Testis (tissue), 3 donors: ENCODE measurements around the gene PIP4K2A. TPM values are rescaled to one million over a fixed set of nuclear protein-coding genes. Genes with fewer than 3 reads are reported as not detected.

Source experiments
- DNase-seq: peaks from one replicate; pipeline ENCODE4 v3.0.0-alpha.2; 2019
- H3K27ac ChIP-seq, 2 donors: fragments of 200-600 bp; sonication (generic); one replicate each; pipeline ENCODE4 v1.5.1; 2019
- H3K27me3 ChIP-seq: fragments of 200-600 bp; sonication (generic); one replicate; pipeline ENCODE4 v1.5.1; 2019
- H3K36me3 ChIP-seq: fragments of 200-600 bp; sonication (generic); one replicate; pipeline ENCODE4 v1.5.1; 2017; ENCODE audit warnings: low read depth; ENCODE audit errors: missing control alignments
- H3K4me1 ChIP-seq: fragments of 200-600 bp; sonication (generic); one replicate; pipeline ENCODE4 v1.5.1; 2019
- H3K4me3 ChIP-seq, 2 donors: fragments of 200-600 bp; sonication (generic); one replicate each; pipeline ENCODE4 v1.5.1; 2017 to 2019
- H3K9me3 ChIP-seq: fragments of 200-600 bp; sonication (generic); one replicate; pipeline ENCODE4 v1.5.1; 2017
- CTCF ChIP-seq, 3 experiments: fragments of 450-650 bp in 2 of 3; fragments of 200-600 bp in 1 of 3; sonication (generic) in 1 of 3; IDR thresholded peaks; one replicate each; pipeline ENCODE4 v1.5.1; 2016 to 2019; ENCODE audit warnings: antibody characterized with exemption in 3 of 3, mild to moderate bottlenecking in 2 of 3, moderate library complexity in 1 of 3
- POLR2A ChIP-seq: fragments of 450-650 bp; IDR thresholded peaks from one replicate; pipeline ENCODE4 v1.6.1; 2017; ENCODE audit warnings: antibody characterized with exemption, mild to moderate bottlenecking, moderate library complexity
- WGBS, 2 donors: methylation state at CpG; one replicate each; pipeline ENCODE4 v1.1.5; 2018; 5-methylcytosine and 5-hydroxymethylcytosine counted together
- intact Hi-C: fragments of 100-400 bp; cut with DNase I; formaldehyde crosslinking; loops from one replicate; pipeline ENCODE4 v1.15.1; 2023; ENCODE audit warnings: low total_unique reads
- polyA plus RNA-seq: library from polyadenylated mRNA; stranded (reverse); fragments of 350-450 nt; fragmentation: Illumina TruSeq; extraction: RNeasy Lipid Tissue Mini Kit (QIAGEN cat#74804); gene quantifications from one replicate; pipeline ENCODE4 v1.2.3, GENCODE V29; 2014; ENCODE audit warnings: low read depth, low replicate concordance; ENCODE audit not compliant: insufficient read depth
- total RNA-seq, 2 donors: library from RNA; depleted of rRNA; stranded (reverse); fragments of >200 nt; gene quantifications; one replicate each; pipeline ENCODE4 v1.2.3, GENCODE V29; 2016

PIP4K2A gene
- total and polyA plus RNA-seq, 3 donors from 2014 or later: 12.6 to 26.0 (median 15.8) TPM

- Histone ChIP-seq H3K27me3 (no peaks in the 10 kb centered on the region), H3K4me3 (no peak overlapping the region), H3K36me3 (no peaks in the 10 kb centered on the region), H3K27ac (no peak overlapping the region), H3K4me1 (peaks cover 10% of the 10 kb centered on the region), H3K9me3 (no peaks in the 10 kb centered on the region)
- 90 to 97% methylated on average over 4 of the region's 4 CpGs for WGBS, 2 donors
- intact Hi-C loops: no loop called here
- DNase-seq: no peak
- TF ChIP-seq POLR2A (no peak), CTCF (IDR thresholded peaks at IDR 0.05) (no peak)
Measured at GRCh38 chr10:22623633-22624253, 90.6 kb downstream of the PIP4K2A start.

GRCh38 chr10:22622242-22622806 lies 92.1 kb downstream of the PIP4K2A start:
- WGBS, 2 donors: 91 to 94% methylated on average over 13 to 20 of the region's 20 CpGs
- Histone ChIP-seq H3K4me3 (no peak overlapping the region), H3K27me3 (no peaks in the 10 kb centered on the region), H3K27ac (no peak overlapping the region), H3K36me3 (no peaks in the 10 kb centered on the region), H3K4me1 (peaks cover 18% of the 10 kb centered on the region), H3K9me3 (no peaks in the 10 kb centered on the region)
- intact Hi-C loops: no loop called here
- DNase-seq: no peak
- no peak for TF ChIP-seq CTCF (IDR thresholded peaks at IDR 0.05)

- H3K27me3 ChIP-seq: no peaks in the 10 kb centered on the region
- TF ChIP-seq POLR2A (no peak), CTCF (IDR thresholded peaks at IDR 0.05) (no peak)
- peaks cover 18% of the 10 kb centered on the region for H3K4me1 ChIP-seq
- H3K4me3 ChIP-seq: no peak overlapping the region
- no peaks in the 10 kb centered on the region for H3K36me3 ChIP-seq
- 77 to 87% methylated on average over 3 of the region's 3 CpGs for WGBS, 2 donors
- intact Hi-C loops: no loop called here
- H3K27ac ChIP-seq: no peak overlapping the region
- no peaks in the 10 kb centered on the region for H3K9me3 ChIP-seq
- no peak for DNase-seq
Measured at GRCh38 chr10:22621726-22622125, 92.7 kb downstream of the PIP4K2A start.

GRCh38 chr10:22620929-22621328 lies 93.4 kb downstream of the PIP4K2A start:
- intact Hi-C loops: no loop called here
- peaks cover 18% of the 10 kb centered on the region for H3K4me1 ChIP-seq
- H3K4me3 ChIP-seq: no peak overlapping the region
- WGBS, 2 donors: 89 to 96% methylated on average over 3 of the region's 3 CpGs
- DNase-seq: no peak
- no peaks in the 10 kb centered on the region for H3K27me3 ChIP-seq
- H3K27ac ChIP-seq: no peak overlapping the region
- no peaks in the 10 kb centered on the region for H3K36me3 ChIP-seq
- TF ChIP-seq CTCF (IDR thresholded peaks at IDR 0.05): no peak
- no peak for TF ChIP-seq POLR2A
- no peaks in the 10 kb centered on the region for H3K9me3 ChIP-seq
